NCI-H524 (cell line): ENCODE data around the gene PODXL2.
"Not testable (repeated sequence)": the region's sequence is repeated elsewhere in the genome, so short reads cannot be mapped to it uniquely, and the experiment has no call there.

Experiments
- DNase-seq, 2 experiments: peaks; one replicate each; lab custom pipeline; 2025; lab: John Stamatoyannopoulos, UW

PODXL2 gene

DNA sequence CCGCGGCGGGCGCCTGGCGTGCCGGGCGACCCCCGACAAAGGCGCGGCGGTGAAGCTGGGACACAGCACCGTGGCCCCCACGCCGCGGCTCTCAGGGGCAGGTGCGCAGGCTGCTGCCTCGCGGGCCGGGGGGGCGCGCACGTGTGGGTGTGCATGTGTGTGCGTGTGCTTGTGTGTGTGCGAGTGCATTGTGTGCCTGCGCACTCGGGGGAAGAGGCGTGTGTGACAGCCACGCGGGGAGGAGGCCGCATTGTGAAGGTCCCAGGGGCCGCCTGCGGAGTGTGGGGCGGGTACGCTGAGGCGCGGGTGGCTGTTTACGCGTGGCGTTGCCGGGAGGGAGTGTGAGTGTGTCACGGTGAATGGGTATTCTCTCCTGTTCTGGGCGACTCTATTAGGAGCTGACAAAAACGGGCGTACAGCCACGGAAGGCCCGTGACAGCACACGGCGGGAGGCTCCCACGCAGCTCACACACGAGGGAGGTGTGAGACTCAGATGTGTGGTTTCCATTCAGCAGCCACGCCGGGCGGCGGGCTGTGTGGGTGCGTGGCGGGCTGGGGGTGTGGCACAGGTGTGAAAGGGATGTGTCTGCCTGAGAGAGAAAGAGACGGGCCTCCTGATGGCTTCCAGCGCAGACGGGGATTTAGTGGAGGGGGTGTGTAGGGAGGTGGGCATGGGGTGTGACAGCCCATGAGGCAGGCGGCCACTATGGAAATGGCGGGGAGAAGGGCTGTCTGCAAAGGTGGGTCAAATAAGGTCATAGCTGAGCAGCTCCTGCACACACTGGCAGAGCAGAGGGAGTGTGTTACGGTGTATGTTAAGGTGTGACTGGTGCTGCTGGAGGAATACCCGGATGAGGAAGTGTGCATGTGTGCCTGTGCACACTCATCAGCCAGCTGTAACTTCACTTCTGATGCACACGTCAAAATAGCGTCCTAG, 750 bp downstream of the PODXL2 start:
- peak in 1 of 2 experiments; percentile 34 for DNase-seq

DNA sequence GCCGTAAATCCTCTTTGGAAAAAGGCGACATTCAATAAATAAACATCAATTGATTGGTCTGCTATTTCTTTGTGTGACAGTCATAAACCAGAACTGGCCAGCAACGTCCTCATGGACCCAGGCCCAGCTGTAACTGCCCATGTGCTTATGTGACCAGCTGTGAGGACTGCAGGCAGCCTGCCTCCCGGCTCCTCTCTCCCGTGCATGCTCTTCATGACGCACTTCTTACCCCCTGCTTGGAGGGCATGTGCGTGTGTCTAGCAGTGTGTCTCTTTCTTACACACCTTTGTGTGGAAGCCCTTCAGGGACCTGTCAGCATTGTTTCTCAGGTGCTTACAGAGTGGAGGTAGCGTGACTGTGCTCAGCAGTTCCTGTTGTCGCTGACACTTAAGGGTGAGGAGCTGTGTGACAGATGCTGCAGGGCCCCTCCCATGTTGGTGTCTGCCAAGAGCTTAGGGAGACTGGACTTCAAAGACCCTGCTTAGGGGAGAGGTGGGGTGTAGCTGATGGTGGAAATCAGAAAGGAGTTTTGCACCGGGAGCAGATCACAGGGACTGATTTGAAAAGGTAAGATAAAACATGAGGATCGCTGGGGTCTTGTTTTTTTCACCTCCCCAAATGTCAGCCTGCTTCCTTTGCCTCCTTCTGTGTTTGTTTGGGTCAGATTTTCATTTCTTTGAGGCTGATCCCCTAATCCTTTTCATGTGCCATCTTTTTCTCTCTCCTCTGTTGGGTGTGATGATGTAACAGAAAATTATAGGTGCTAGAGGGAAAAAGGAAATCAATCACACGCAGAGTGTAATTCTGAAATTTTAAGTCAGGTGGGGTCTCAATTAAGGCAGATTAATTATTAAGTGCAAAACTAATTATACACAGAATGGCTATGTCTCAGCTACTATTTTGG, 2.1 kb downstream of the PODXL2 start:
- peak; percentile 85 to 86 for DNase-seq

DNA sequence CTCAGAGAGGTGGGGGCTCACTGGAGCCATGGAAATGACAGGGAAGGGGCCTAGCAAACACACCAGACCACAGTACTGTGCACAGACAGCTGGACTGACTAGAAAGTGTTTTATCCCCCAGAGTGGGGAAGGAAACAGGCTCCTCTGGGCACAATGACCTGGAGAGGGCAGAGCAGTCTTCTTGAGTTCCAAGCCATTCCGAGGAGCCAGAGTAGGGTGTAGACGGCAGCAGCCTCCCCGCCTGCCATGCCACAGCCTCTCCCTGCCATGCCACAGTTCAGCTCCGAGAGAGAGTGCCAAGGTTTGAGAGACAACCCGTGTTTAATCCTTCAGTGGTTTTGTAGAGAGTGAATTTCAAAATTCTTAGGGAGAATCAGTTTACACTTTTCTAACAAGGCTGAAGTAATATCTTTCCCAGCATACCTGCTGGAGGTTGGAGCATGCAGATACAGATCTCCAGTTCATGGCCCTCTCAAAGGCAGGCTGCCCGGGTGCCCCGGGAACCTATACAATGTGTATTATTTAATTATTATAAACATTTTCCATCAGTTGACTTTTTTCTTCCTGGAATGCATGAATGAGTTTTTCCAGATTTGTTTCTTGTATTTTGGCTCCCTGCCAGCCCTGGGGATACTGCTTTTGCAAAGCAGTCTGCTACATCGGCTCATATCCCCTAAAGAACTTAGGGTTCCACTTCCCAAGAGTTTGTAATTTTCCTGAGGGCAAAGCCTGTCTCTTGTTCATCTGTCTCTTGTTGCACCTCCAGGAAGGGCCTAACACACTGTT, 3.2 kb downstream of the PODXL2 start:
- DNase-seq = peak; percentile 30 to 42

DNA sequence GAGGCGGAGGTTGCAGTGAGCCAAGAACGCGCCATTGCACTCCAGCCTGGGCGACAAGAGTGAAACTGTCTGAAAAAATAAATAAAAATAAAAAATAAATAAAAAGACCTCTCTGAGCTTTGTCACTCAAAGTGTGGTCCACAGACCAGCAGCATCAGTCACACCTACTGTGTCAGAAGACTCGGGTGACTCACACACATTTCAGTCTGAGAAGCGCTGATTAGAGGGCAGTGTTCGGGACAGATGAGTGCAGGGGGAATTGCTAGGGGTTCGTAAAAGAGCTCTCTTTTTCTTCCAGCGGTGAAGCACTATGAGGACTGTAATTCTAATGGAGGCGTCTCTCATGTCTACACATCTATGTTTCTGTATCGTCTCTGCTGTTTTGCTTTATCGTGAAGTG, 5.7 kb downstream of the PODXL2 start:
- DNase-seq = no peak

DNA sequence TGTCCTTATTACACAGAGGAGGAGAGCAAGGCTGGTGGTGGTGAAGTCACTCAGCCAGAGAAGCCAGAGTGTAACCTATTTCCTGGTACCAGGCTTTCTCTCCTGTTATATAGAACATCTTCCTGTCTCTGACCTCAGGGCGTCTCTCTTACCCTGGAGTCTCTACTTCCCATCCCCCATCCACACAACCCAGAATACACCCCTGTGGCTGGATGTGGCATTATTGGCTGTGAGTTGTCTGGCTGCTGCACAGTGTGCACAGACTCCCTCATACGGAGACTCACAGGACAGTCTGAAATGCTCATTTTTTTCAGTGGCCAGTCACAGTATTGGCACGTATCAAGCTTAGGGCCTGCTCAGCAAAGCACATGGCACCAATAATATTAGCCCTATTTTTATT, 8.6 kb downstream of the PODXL2 start:
- DNase-seq = no peak

DNA sequence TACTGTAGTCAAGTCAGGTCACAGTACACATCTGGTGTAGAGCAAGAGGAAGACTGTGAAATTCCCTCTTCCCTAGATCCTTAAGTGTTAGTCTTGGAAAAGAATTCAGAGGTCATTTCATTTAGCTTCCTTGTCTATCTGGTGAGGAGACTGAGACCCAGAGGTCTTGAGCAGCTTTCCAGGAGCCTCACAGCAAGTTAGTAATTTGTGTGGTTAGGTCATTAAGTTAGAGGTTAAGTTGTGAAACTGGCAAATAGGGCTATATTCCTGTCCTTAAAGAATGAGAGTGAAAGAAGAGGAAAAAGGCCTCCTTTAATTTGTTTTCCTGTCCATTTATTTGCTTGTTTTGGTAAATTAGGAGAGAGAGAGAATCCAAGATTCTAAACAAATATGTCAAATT, 9.0 kb downstream of the PODXL2 start:
- DNase-seq = no peak

DNA sequence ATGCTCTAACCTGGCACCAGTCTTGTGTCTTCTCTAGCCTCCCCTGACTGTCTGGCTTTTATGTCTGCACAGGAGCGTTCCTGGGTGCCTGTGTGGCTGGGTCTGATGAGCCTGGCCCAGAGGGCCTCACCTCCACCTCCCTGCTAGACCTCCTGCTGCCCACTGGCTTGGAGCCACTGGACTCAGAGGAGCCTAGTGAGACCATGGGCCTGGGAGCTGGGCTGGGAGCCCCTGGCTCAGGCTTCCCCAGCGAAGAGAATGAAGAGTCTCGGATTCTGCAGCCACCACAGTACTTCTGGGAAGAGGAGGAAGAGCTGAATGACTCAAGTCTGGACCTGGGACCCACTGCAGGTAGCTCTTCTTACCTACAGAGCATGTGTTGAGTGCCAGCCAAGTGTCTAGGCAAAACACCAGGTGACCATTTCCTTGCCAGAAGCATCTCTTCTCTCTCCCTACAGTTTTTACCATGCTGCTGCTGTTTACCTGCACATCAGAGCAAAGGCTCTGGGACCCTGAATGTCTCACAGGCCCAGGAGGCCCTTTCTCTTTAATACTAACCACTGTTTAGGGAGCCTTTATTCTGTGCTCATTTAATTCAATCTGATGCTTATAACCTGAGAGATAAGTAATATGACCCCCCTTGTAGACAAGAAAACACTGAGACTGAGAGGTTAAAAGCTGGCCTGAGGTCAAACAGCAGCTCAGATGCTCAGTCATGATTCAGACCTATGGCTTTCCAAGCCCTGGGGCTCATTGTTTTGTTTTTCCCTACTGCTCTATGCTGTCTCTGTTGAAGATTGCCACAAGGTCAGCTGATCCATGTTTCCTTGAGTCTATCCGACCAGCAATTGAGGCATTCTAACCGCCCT, 10.4 kb downstream of the PODXL2 start:
- DNase-seq = no peak

DNA sequence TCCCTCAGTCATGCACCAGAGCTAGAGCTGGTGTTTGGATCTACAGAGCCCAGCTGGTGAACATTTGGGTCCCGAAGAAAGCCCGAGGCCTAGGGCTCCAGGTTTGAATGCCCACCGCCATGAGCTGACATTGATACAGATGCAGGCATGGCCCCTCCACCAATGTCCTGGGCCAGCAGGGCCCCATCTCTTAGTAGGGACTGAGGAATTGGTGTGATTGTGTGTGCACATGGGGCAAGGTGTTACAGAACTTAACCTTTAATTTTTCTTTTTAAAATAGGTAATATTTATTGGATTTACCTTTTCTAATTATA, 11.0 kb downstream of the PODXL2 start:
- DNase-seq = no peak

DNA sequence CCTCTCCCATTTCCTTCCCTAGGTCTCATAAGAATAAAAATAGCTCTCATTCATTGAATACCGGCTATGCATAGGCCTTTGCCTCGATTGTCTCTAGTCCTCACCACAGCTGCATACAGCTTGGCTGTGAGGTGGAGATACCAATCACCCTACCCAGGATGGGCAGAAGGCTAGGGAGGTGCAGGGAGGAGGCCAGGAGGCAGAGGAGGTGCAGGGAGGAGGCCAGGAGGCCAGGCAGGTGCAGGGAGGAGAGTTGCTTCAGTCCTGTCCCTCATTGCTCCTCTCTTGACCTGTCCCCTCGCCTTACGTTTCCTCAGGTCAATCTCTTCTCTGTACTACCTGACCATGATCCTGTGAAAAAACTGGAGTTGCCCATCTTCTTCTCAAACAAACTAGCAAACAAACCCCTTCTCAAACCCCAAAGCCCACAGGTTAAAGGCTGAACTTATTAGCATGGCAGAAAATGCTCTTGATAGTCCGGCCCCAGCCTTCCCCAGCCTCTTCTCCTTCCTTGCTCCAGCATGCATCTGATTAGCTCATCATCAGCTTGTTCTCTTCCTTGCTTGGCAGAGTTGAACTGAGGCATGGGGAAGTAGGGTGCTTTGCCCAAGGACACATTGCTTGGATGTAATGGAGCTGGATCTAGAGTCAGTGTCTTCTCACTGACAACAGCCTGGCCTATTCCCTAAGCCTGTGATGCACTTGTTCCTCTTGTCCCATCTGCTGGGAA, 15.8 kb downstream of the PODXL2 start:
- no peak for DNase-seq

DNA sequence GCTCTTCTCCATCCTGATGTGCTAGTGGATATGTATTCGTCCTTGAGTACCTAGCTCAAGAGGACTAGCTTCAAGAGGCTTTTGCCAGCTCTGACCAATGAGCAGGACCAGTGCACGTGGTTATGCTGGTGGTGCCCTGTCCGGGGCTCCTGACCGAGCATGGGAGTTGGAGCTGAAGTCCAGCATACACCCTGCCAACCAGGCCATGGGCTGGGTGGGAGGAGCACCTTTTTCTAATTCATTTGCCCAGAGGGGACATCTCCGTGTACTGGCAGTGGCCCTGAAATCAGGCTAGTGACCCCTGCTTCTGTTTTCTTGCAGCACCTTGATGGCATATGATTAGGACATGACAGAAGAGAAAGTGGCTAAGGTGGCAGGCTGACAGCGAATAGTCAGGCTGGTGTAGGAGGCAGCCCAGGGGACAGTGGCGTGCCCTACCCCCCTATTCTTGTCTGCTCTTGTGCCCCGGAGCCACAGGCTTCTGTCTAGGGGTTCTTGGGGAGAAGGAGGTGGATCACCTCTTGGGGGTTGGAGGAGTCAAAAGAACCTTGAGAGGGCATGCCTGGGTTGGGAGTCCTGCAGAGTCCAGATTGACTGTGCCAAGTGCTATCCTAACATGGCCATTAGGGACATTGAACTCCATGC, 16.5 kb downstream of the PODXL2 start:
- DNase-seq = no peak

DNA sequence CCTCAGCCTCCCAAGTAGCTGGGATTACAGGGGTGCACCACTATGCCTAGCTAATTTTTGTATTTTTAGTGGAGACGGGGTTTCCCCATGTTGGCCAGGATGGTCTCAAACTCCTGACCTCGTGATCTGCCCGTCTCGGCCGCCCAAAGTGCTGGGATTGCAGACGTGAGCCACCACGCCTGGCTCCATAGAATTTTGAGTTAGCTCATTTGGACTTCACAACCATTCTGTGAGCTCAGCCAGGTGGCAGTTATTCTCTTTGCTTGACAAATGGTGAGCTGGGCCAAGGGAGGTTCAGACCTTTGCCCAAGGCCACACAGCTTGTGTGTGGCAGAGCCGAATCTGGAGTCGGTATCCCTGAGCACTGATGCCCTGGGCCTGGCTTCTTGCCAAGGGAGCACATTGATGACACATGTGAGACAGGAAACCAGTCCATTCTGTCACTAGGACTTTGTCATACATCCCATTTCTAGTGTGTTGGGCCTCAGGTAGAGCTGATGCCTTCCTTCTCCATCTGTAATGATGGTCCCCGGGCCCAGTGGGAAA, 17.6 kb downstream of the PODXL2 start:
- DNase-seq = no peak

DNA sequence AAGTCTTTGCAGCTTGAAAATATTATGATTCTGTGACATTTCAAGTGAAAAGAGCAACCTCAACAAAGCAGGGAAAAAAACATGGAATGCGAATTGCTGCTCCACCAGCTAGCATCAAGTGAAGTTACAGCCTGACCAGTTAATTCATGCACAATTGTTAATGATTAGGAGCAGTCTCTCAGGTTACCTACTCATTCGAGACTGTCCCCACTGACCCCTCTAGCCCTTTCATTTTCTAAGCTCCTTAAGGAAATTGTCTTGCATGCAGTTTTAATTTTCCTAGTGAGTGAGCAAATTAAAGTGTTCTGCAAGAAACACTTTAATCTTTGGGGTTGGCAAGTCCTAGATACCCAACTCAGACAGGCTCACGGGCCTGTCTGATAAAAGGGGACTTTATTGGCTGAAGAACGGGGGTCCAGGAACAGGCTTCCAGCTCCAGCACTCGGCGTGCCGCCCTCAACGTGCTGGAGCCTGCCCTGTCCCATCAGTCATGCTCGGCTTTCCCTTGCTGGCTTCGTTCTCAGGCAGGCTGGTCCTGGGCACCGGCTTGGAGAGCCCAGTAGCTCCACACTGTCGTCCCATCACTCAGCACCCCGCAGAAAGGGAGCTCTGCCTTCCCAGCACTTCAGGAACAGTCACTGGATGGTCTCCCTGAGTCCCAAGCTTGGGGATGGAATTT, 18.3 kb downstream of the PODXL2 start:
- no peak for DNase-seq

DNA sequence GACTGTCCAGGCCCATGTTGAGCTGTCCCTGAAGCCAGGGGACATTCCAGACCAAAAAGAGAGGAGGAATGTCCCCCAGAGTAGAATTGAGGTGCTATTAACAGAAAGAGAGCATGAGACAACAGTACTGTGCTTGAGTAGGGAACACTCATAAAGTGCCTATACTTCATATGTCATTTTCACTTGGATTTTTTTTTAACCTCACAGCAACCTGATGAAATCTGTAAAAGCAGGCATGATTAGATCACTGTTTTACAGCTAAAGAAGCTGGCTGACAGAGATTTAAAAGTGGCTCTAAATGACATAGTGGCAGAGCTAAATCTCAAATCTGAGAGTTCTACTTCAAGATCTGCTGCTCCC, 18.8 kb downstream of the PODXL2 start:
- no peak for DNase-seq

DNA sequence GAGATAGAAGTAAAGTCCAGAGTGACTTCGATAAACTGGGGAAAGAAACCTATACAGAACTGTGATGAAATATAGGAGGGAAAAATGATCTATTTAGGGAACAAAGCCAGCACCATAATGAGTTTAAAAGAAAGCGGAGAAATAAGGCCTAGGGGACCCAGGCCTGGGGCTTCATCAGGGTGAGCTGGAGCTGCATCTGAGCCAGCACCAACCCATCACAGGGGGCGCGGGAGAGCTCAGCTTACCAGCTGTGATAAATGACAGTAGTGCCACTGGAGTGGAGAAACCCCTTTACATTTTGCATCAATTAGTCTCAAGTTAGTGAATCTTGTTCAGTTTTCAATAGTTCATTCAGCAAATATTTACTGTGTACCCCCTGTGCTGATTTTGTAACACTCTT, 21.3 kb downstream of the PODXL2 start:
- DNase-seq = no peak

DNA sequence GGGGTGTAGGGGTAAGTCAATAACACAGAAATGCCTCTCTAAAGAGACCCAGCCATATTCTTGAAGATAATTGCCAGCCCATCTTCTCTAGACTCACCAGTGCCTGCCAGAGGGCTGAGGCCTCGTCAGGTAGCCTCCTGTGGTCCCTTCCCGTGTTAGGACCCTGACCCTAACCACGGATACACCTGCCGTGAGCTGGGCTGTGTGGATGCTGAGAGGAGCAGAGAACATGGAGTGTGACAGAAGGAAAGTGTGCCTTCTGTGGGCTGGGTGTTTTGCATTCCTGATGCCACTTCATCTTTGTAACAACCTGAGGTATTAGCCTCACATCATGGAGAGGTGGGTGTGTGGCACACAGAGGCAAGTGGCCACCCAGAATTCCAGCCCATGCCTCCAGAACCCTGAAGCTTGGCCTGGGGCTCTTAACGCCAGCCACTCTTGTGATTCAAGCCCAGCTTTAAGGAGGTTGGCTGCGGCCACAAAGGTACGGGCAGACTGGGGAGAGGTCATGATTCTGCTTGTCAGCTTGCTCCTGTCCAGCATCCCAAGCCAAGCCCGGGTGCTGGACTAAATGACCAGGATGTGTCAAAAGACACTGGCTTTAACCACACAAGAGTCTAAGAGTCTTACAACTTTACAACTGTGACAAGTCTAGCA, 22.7 kb downstream of the PODXL2 start:
- DNase-seq = no peak

DNA sequence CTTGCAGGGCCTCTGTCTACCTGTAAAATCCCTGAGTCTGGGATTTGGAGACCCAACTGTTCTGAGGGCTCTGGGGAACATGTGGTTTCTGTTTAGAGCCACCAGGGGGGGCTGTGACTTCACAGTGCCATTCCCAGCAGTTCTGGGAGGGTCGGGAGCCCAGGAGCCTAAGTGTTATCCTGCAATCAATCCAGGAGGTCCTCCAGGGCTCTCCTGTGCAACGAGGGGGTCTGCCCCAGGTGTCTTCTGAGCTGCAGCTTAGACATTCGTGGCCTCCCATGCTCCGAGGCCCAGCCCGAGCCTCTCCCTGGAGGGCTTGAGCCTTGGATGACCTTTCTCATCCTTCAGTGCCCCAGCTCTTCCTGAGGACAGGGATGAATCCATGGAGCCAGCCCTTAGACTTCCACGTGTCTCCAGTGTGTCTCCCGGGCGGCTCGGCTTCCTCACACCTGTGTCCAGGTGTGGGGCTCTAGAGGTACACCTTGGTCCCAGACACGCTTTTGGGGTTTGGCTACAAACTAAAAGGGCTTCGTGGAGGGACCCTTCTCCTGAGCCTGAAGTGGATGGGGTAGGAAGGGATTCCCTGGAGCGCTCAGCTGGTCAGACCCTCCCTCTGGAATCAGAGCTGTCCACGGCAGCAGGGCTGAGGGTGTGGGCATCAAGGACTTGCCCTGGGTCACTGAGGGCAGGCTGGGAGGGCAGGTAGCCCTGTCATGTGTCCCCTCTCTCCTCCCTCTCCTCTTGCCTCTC, 23.4 kb downstream of the PODXL2 start:
- peak; percentile 66 to 80 for DNase-seq

DNA sequence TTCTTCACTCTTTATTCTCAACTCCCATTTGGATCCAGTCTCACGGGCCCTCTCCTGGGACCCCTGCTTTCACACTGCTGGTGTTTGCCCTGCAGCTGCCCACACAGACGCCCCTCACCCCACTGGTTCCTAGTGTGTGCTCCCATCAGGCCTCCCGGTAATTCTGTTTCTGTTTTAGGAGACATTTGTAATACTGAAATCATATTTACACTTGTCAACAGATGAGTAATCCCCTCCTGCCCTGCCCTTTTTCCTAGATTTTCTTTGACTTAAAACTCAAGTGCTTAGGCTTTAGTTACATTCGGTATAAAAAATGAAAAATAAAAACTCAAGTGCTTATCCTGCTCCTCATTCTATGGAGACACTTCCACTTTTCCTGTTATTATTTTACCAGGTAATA, 25.4 kb downstream of the PODXL2 start:
- DNase-seq = no peak

DNA sequence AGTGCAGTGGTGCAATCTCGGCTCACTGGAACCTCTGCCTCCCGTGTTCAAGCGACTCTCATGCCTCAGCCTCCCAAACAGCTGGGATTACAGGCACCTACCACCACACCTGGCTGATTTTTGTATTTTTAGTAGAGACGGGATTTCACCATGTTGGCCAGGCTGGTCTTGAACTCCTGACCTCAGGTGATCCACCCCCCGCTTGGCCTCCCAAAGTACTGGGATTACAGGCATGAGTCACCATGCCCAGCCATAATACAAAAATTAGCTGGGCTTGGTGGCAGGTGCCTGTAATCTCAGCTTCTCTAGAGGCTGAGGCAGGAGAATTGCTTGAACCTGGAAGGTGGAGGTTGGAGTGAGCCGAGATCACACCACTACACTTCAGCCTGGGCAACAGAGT, 26.0 kb downstream of the PODXL2 start:
- DNase-seq = not testable (repeated sequence)
